ENCODE data around the gene KCNMB2.
"Not testable (repeated sequence)": the region's sequence is repeated elsewhere in the genome, so short reads cannot be mapped to it uniquely, and the experiment has no call there.

The KCNMB2 gene

DNA sequence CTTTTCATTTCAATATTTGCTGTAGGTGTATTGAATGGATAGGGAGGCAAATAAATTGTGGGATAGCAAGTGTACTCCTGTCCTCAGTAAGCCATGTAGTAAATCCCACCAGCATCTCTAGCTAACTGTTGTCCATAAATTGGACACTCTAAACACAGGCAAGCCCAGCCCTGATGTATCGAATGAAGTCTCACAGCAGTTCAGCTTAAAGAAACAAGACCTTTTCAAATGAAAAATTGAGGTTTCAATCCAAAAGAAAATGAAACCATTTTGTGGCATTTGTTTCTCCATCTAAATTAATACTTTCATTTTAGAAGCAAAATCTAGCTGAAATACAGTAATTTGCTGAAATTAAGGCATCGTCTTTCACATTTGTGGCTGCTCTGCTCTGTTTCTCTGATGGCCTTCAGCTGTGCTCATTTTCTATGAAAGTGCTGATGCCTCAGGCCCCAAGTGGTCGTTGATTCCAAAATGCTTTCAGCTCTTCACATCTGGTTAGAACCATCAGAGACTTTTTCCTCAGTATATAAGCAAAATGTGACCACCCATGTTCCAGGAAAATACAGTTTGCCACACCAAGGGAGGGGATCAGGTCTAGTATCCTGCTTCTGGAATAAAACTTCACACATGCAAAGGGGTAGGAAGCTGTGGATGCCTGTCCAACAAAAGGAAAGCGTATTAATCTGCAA lies 290.3 kb downstream of the KCNMB2 start:
- DNase-seq = no peak

DNA sequence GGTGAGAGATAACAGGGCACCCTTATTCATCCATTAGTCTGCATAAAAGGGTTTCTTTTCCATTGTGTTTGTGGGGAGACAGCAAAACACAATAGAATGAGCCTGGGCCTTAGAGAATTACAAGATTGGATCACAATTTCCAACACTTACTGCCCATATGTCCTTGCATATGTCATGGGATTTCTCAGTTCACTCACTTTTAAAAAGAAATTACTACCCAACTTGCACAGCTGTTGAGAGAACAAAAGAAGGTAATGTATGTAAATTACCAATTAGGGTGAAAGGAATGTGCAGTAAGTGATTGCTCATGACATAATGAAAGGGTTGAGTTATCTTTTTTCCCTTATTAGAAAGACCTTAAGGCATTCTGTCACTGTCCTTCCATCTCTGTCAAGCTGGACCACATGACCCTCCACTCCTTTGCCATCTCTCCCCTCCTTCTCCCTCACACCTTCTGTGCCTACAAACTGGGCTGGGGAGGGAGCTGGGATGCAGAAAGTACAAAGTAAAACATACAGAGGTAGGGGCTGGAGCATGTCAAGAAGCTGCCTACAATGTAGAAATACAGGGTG lies 291.1 kb downstream of the KCNMB2 start:
- DNase-seq = no peak

DNA sequence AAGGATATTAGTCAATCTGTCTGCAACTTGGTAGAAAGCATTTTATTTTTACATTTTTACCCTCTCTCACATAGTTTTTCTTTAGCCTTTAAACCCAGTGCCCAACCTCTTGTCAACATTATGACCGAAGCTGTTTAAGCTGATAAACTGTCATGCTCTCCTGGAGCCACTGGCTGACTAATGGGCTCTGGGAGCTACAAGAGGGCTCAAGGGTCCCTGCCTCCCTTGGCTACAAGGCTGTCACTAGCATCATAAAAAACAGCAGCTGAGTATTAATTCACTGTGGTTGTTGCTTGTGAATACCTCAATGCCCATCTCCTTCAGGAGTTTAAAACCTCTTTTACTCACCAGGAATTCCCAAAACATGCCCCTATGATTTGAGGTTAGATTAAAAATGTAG lies 297.5 kb downstream of the KCNMB2 start:
- no peak for DNase-seq

DNA sequence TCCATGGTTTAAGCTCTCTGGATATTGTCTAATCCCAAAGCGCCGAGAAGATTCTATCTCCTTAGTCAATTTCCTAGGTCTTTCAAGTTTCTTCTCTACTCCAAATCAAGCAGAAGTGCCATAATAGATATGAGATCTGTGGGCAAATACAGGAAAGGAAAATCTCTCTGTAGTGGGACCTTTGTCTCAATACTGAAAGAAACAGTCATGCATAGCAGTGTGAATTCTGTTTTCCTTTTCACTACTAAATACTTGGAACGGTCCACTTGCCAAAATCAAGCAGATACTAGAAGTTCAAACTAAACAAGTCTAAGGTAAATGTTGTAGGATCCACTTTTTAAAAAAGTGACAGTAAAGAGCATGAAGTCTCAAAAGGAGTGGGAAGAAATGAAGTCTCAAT lies 298.8 kb downstream of the KCNMB2 start:
- DNase-seq = no peak

DNA sequence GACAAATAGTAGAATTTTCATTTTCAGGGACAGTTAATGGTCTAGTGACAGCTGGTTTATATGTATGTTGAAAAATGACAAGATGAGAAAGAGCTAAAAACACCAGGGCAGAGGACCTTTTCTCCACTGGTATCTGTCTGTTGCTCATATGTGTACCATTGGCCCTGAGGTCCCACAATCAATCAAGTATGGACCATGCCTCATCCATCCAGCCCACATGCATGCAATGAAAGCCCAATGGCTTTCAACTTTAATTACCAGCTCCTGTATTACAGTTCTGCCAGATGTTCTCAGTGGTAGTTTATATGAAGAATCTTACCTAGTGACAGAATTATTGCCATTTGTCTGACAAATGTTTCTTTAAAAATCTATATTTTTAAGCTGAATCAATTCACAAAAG lies 301.3 kb downstream of the KCNMB2 start:
- DNase-seq = no peak

DNA sequence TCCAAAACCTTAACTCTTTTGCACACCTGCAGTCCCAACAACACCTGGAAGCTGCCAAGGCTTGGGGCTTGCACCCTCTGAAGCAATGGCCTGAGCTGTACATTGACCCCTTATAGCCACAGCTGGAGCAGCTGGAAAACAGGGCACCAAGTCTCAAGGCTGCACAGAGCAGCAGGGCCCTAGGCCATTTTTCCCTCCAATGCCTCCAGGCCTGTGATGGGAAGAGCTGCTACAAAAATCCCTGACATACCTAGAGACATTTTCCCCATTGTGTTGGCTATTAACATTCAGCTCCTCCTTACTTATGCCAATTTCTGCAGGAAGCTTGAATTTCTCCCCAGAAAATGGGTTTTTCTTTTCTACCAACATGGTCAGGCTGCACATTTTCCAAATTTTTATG lies 304.4 kb downstream of the KCNMB2 start:
- DNase-seq = no peak

DNA sequence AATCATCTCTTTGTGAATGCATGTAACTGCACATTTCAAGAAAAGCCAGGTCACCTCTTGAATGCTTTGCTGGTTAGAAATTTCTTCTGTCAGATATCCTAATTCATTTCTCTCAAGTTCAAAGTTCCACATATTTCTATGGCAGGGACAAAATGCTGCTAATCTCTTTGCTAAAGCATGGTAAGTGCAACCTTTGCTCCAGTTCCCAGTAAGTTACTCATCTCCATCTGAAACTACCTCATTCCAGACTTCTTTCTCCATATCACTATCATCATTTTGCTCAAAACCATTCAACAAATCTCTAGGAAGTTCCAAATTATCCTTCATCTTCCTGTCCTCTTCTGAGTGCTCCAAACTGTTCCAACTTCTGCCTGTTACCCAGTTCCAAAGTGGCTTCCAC lies 304.8 kb downstream of the KCNMB2 start:
- DNase-seq = no peak

DNA sequence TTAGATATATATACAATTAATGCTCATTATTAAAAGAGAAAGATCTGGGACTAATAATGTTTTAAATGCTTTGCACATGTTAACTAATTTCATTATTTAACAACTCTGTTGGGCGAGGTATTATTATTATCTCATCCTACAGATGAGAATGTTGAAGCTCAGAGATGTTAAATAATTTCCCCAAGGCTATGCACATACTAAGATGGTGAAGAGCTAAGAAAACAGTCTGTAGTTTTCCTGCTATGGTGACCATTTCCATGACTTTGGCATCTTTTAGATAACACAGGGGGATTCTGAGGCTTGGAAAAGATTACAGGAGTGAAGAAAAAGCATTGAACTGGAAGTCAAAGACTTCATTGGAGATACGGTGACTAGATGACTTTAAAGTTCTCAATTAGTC lies 308.7 kb downstream of the KCNMB2 start:
- DNase-seq = no peak

DNA sequence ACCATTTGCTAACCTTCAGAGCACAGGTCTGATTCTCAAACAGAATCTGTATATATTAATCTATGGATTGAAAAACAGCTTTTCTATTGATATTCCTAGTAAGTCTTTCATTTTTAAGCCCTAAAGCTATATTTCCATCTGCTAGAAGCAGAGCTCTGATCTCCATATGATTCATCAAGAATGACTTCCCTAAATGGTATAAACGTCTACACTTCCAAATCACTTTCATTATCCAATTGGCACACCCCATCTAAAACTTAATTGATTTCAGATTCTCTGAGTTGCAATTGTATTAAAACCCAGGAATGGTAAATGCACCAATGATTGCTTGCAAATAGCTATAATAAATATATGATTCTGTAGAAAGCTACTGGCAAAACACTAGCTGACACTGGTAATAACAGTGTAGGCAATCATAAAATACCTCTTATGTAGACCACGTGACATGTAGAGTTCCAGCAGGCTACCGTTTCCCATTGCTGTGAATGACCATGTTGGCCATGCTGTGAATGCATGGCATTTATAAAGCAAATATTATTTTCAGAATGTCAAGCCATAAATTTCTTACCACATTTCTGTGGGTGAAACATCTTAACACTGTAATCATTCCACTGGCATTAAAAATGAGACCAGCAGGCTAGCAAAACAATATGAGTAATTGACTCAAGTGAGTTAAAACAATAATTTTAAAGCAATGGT lies 309.3 kb downstream of the KCNMB2 start:
- no peak for DNase-seq

DNA sequence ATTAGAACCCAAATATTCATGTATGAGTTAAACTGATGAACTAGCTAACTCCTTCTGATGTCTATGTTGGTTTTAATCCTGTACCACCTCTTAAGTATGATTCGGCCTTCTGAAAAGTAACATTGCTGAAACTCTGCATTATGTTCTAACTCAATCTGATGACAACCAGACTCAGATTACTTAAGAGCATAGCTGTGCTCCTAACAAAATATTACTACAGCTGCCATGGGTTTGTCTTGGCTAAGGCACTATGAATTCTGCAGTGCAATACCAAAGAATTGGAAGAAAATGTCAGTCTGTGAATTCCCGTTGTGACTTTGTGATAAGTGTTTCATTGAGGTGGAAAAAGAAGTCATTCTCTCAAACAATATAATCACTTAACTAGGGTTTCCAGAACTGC lies 311.0 kb downstream of the KCNMB2 start:
- DNase-seq = no peak

DNA sequence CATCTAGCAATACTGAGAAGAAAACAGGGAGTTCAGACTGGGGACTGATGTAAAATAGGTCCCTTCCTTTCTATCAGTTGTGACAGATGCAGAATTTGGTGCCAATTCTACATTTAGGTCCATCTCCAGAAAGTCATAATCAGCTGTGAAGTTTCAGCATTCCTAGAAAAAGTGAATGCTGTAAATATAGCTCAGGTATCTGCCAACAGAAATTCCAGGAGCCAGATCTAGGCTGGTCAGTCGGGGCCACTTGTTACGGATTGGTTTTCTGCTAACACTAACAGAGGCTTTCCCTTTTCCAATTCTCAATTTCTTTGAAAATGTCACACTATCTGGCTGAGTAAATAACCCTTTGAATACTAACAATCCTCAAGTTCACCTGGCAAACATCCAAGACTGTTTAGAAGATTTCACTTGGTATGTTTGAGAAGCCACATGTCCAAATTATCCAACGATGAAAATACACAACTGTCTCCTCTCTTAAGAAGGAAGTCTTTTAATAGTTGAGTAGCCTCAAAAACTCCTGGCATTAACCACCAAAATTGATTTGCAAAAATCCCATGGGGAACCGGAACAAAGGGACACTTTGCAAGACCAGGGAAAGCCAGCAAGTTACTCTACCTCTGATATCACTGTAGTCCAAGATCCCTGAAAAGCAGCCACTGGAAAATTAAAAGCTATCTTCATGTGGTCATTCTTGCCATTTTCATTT lies 313.1 kb downstream of the KCNMB2 start:
- DNase-seq = no peak

DNA sequence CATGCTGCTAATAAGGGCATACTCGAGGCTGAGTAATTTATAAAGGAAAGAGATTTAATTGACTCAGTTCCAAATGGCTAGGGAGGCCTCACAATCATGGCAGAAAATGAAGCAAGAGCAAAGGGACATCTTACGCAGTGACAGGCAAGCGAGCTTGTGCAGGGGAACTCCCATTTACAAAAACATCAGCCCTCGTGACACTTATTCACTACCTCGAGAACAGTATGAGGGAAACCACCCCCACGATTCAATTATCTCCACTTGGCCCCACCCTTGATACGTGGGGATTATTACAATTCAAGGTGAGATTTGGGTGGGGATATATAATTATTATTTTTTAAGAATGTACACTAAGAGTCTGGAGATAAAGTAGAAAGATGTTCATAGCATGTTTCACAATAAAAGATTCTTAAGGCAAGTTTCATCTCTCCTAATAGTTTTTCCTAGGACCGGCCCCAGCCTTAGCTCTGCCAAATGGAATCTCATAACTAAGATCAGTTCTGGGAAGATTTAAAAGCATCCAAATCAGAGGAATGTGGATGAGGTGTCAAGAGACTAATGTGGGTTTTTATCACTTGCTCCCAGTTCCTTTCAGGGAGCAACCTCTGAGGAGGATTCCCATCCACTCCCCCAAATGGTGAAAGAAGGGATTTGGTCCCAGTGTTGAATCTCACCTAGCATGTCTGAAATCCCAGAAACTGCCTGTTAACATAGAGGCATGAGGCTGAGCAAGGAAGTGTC lies 314.4 kb downstream of the KCNMB2 start:
- no peak for DNase-seq

DNA sequence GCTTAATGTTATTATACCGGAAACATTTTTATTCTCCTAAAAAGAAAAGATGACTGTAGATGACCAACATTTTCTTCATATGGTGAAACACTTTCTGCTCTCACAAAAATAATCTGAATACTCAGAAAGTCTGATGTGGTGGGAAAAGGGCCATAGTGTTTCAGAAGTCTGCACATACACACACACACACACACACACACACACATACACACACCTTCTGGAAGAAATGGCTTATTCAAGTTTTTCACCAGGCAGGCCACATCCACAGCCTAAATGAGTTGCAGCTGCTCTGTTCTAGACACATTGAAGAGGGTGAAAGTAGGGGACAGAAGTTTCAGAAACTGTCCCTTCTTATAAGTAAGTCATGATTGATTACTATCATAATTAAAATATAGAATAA lies 315.3 kb downstream of the KCNMB2 start:
- no peak for DNase-seq

DNA sequence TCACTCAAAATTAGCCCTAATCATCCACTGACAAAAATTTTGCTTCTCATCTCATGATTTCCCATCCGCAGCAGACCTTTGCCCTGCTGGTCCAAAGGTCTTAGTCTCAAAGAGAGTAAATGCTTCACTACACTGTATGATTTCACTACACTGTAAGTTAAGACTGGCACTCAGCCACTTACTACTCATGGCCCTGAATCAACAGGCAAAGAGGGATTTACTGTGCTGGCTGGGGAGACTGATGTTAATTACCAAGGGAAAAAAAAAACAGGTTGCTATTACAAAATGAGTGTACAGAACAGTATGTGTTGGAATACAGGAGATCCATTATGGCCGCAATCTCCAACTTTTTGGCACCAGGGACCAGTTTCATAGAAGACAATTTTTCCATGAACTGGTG lies 320.6 kb downstream of the KCNMB2 start:
- DNase-seq = no peak

DNA sequence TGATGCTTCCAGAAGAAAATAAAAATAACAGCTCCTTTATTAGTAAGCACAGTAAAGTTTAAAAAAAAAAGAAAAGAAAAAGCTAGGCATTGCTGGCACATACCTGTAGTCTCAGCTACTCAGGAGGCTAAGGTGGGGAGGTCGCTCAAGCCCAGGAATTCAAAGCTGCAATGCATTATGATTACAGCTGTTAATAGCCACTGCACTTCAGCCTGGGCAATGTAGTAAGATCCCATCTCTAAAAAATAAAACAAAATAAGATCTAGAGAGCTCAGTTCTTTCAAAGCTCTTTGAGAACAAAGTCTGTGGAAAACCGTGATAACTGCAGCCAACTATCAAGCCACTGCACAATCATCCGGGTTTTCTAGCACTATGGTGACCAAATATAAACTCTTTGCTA lies 323.1 kb downstream of the KCNMB2 start:
- DNase-seq = no peak

DNA sequence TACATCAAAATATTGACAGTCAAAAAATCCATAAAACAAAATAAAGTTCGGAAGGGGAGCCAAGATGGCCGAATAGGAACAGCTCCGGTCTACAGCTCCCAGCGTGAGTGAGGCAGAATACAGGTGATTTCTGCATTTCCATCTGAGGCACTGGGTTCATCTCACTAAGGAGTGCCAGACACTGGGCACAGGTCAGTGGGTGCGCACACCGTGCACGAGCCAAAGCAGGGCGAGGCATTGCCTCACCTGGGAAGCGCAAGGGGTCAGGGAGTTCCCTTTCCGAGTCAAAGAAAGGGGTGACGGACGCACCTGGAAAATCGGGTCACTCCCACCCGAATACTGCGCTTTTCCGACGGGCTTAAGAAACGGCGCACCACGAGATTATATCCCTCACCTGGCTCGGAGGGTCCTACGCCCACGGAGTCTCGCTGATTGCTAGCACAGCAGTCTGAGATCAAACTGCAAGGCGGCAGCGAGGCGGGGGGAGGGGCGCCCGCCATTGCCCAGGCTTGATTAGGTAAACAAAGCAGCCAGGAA lies 323.7 kb downstream of the KCNMB2 start:
- not testable (repeated sequence) for DNase-seq

DNA sequence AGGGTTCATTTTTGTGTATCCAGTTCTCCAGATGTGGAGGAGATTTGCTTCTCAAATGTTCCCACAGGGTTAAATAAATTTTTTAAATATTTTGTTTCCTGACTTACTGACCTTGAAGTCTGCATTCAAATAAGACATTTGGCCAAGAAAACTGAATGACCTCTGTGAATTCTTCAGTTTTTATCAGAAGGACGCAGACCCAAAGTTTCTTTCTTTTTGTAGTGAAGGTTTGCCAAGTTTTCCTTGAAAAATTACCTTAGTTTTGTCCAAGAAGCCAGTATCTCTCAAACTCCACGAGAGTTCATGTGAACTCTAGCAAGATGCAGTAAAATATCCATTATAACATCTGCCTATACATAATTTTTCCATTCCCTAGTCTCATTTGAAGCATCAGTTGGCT lies 332.4 kb downstream of the KCNMB2 start:
- no peak for DNase-seq

DNA sequence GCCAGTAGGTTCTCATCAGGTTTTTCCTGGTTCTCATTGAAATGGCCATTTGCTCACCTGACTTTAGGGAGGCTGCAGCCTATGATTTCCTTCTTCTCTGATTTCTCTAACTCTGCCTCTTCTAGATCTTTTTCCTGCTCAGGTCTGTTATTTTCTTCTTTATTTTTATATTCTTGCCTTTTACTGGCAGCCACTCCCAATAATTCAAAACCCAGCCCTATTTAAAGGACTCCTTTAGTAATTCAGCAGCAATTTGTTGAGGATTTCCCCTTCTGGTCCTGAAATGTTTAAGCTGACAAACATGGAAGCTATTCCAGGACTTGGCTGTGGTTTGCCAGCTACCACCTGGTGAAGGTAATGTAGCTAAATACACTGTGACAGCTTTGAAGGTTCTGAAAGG lies 333.8 kb downstream of the KCNMB2 start:
- DNase-seq = no peak

DNA sequence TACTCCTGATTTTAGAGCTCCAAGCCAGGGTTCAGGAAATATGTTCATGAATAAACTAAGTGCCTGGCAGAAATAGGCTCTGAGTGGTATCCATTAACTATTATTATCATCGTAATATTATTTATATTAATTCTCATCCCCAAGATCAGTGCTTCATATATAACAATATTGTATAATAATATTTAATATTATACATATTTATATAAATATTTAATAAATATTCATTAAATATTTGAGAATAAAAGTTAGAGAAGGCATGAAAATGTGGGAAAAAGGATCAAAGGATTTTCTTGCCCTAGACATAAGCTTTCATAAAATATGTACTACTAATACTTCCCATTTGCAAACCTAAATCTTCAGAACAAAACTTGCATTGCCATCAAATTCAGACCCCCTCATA lies 338.9 kb downstream of the KCNMB2 start:
- DNase-seq = no peak

DNA sequence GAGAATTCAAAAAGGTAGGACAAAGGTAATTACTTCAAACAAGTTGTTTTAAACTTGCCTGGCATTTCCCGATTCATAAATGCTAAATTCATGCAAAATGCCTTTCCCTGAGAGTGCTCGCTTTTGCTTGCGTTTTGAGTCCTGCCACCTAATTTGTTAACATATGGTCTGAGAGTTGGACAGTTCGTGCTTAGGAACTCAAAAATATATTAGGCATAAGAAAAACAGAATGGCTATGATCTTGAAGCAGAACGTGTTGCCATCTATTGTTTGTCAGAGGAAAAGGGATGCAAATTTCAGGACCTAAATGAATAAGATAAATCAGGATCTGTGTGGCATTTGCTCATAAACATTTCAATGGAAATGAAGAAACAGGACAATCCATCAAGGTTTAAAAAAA lies 339.6 kb downstream of the KCNMB2 start:
- no peak for DNase-seq

DNA sequence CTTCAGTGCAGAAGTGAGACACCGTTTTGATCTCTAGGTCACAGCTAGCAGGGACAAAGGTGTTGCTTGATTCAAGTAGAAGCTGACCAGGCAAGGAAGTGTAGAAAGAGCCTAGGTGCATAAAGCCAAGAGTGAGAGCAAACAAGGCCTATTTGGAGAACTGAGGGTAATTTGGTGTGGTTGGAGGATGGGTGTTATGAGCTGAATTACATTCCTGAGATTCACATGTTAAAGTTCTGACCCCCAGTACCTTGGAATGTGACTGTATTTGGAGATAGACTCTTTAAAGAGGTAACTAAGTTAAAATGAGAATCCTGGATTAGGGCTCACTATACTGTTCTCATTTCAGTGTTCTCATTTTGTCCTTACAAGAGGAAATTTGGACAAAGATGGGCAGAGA lies 344.0 kb downstream of the KCNMB2 start:
- no peak for DNase-seq
